K562 (cell line): ENCODE data around the gene CIAO3. TPM values are rescaled to one million over a fixed set of nuclear protein-coding genes. Genes with fewer than 3 reads are reported as not detected.
A peak's percentile ranks its signal among the peaks of the same experiment; 100 is the strongest.

Experiments used
- CBFB ChIP-seq: sonication (generic); formaldehyde crosslinking; IDR thresholded peaks from 2 replicates; pipeline ENCODE4 v1.4.0; 2020; ENCODE audit warnings: mild to moderate bottlenecking, missing genetic modification reagents
- CEBPB ChIP-seq: fragments of 450-650 bp; IDR thresholded peaks from 2 replicates; pipeline ENCODE4 v1.6.1; 2016; ENCODE audit warnings: missing genetic modification characterization, missing compliant biosample characterization
- CHD2 ChIP-seq: IDR thresholded peaks from 2 replicates; pipeline ENCODE4 v1.6.1; 2011; ENCODE audit warnings: low read depth, low read length
- ELF2 ChIP-seq: fragments of 250-450 bp; sonication (Bioruptor Pico); IDR thresholded peaks from 2 replicates; pipeline ENCODE4 v1.5.0; 2021; ENCODE audit warnings: mild to moderate bottlenecking
- HEY1 ChIP-seq: fragments of 250-450 bp; sonication (Bioruptor Pico); IDR thresholded peaks from 2 replicates; pipeline ENCODE4 v1.5.0; 2020; ENCODE audit warnings: mild to moderate bottlenecking, moderate library complexity, borderline replicate concordance
- HMG20A ChIP-seq: fragments of 450-650 bp; formaldehyde crosslinking; conservative IDR thresholded peaks from 2 replicates; pipeline ENCODE4 v1.4.0; 2020; ENCODE audit warnings: mild to moderate bottlenecking, mixed read lengths
- LCOR ChIP-seq: sonication (generic); formaldehyde crosslinking; IDR thresholded peaks from 2 replicates; pipeline ENCODE4 v1.8.0; 2022; ENCODE audit warnings: mild to moderate bottlenecking, missing genetic modification reagents
- MCM2 ChIP-seq: fragments of 450-650 bp; IDR thresholded peaks from 2 replicates; pipeline ENCODE4 v1.6.1; 2017; ENCODE audit warnings: low read depth, mild to moderate bottlenecking
- MECOM ChIP-seq: fragments of 250-450 bp; sonication (Bioruptor Pico); IDR thresholded peaks from 2 replicates; pipeline ENCODE4 v1.8.0; 2022; ENCODE audit warnings: inconsistent platforms
- NCOR1 ChIP-seq: fragments of 450-650 bp; IDR thresholded peaks from 2 replicates; pipeline ENCODE4 v1.6.1; 2016; ENCODE audit warnings: mild to moderate bottlenecking, moderate library complexity
- POLR2G ChIP-seq: fragments of 200-400 bp; formaldehyde crosslinking; IDR thresholded peaks from 2 replicates; pipeline ENCODE4 v1.6.1; 2017; ENCODE audit warnings: low read depth, mild to moderate bottlenecking, antibody characterized with exemption, low read length, moderate library complexity
- PTTG1 ChIP-seq: fragments of 450-650 bp; IDR thresholded peaks from 2 replicates; pipeline ENCODE4 v1.6.1; 2016; ENCODE audit warnings: low read depth, mild to moderate bottlenecking, missing genetic modification characterization, missing compliant biosample characterization
- RAD21 ChIP-seq, 2 experiments: fragments of 250-450 bp in 1 of 2; fragments of 450-650 bp in 1 of 2; sonication (Bioruptor Pico) in 1 of 2; formaldehyde crosslinking in 1 of 2; IDR thresholded peaks in 1 of 2; conservative IDR thresholded peaks in 1 of 2; 2 replicates each; pipeline versions ENCODE4 v1.4.0 to v1.8.0; 2020 to 2022; ENCODE audit warnings: mild to moderate bottlenecking in 2 of 2, moderate library complexity in 1 of 2
- RBBP5 ChIP-seq: fragments of 200-600 bp; sonication (generic); IDR thresholded peaks from 2 replicates; pipeline ENCODE4 v1.6.1; 2012; ENCODE audit warnings: borderline replicate concordance, mild to moderate bottlenecking, low read length, control low read depth, inconsistent platforms; ENCODE audit not compliant: insufficient read depth, poor library complexity, severe bottlenecking
- SAFB ChIP-seq: fragments of 200-400 bp; formaldehyde crosslinking; IDR thresholded peaks from 2 replicates; pipeline ENCODE4 v1.6.1; 2017; ENCODE audit warnings: low read depth, low read length, borderline replicate concordance
- SAP30 ChIP-seq: fragments of 200-600 bp; sonication (generic); IDR thresholded peaks from 2 replicates; pipeline ENCODE4 v1.6.1; 2012; ENCODE audit warnings: borderline replicate concordance, low read depth, mild to moderate bottlenecking, moderate library complexity, low read length, control low read depth, inconsistent platforms; ENCODE audit not compliant: insufficient read depth, poor library complexity, severe bottlenecking
- TEAD2 ChIP-seq: fragments of 450-650 bp; IDR thresholded peaks from 2 replicates; pipeline ENCODE4 v1.6.1; 2016; ENCODE audit warnings: missing genetic modification characterization, control low read depth, missing compliant biosample characterization
- ZKSCAN1 ChIP-seq: fragments of 150-350 bp; IDR thresholded peaks from 2 replicates; pipeline ENCODE4 v1.6.1; 2016; ENCODE audit warnings: low read depth, low read length
- ZNF217 ChIP-seq: sonication (generic); formaldehyde crosslinking; IDR thresholded peaks from 2 replicates; pipeline ENCODE4 v1.8.0; 2022; ENCODE audit warnings: mild to moderate bottlenecking, missing genetic modification reagents
- ZNF347 ChIP-seq: fragments of 450-650 bp; formaldehyde crosslinking; IDR thresholded peaks from 2 replicates; pipeline ENCODE4 v1.4.0; 2020; ENCODE audit warnings: low read depth, mild to moderate bottlenecking, moderate library complexity
- ZNF79 ChIP-seq: fragments of 250-450 bp; sonication (Bioruptor Pico); IDR thresholded peaks from 2 replicates; pipeline ENCODE4 v1.4.0; 2020; ENCODE audit warnings: low read depth, mild to moderate bottlenecking, moderate library complexity
- polyA plus RNA-seq, 8 experiments: library from polyadenylated mRNA; depleted of rRNA in 4 of 8; stranded (reverse) in 5 of 8; unstranded in 3 of 8; fragments of >200 nt; fragmentation: Nextera tagmentation in 2 of 8; fragmentation: Illumina TruSeq in 1 of 8; extraction: Ambion mirVana in 2 of 8; extraction: Trizol in 1 of 8; gene quantifications; 2 replicates each; pipeline versions ENCODE4 v1.2.1 to v1.2.3, GENCODE V29; 2011 to 2014; ENCODE audit warnings: inconsistent platforms in 1 of 8, missing spikeins in 1 of 8
- total RNA-seq, 7 experiments: library from RNA; depleted of rRNA in 6 of 7; stranded (reverse); fragments of >200 nt in 6 of 7; fragmentation: Illumina TruSeq in 2 of 7; extraction: Trizol in 2 of 7; gene quantifications; 2 replicates each; pipeline versions ENCODE4 v1.2.1 to v1.2.3, GENCODE V29; 2011 to 2021; ENCODE audit warnings: low replicate concordance in 1 of 7
- TF ChIP-seq, protein P1 (sequence below): fragments of 450-650 bp; IDR thresholded peaks from 2 replicates; pipeline ENCODE4 v1.6.1; 2014; ENCODE audit warnings: low read depth, mild to moderate bottlenecking, moderate library complexity, borderline replicate concordance
- TF ChIP-seq, protein P2 (sequence below): fragments of 250-450 bp; sonication (Bioruptor Pico); IDR thresholded peaks from 2 replicates; pipeline ENCODE4 v1.9.0; 2021; ENCODE audit warnings: mild to moderate bottlenecking
- TF ChIP-seq, protein P3 (sequence below): sonication (generic); formaldehyde crosslinking; IDR thresholded peaks from 2 replicates; pipeline ENCODE4 v1.8.0; 2023; ENCODE audit warnings: mild to moderate bottlenecking, missing genetic modification reagents

CIAO3 gene
- total and polyA plus RNA-seq, 9 of the 15 experiments (the other 6 are each of a cell fraction or from before 2014, with no cell fraction given), result 2.2 to 35.6 (median 18.7) TPM

DNA sequence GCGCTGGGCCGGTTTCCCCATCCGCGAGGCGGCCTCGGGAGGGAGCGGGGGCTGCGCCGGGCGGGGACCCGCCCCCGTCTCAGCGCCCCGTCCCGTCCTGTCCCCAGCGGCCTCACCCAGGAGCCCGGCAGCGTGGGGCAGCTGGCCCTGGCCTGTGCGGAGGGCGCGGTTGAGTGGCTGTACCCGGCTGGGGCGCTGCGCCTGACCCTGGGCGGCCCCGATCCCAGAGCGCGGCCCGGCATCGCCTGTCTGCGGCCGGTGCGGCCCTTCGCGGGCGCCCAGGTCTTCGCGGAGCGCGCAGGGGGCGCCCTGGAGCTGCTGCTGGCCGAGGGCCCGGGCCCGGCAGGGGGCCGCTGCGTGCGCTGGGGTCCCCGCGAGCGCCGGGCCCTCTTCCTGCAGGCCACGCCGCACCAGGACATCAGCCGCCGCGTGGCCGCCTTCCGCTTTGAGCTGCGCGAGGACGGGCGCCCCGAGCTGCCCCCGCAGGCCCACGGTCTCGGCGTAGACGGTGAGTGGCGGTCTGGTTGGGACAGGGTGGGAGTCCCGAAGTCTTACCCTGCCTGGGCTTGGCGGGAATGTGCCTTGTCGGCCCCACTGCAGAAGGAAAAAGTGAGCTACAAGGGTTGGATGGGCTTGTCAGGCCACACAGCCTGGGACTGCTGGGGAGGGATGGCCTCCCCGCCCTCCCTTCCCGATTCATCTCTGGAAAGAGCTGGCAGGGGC lies 25.2 kb downstream of the CIAO3 start (continued):
- TF ChIP-seq HMG20A, result no peak
- TF ChIP-seq MCM2, result no peak
- no peak for TF ChIP-seq ELF2 (CRISPR knock-in tag)
- no peak for TF ChIP-seq CHD2
- TF ChIP-seq ZNF79 (CRISPR knock-in tag), result no peak
- TF ChIP-seq SAP30, result peak; percentile 67
- no peak for TF ChIP-seq TEAD2 (tag)
- TF ChIP-seq LCOR (CRISPR knock-in tag), result no peak
- TF ChIP-seq PTTG1 (tag), result no peak
- TF ChIP-seq HEY1 (CRISPR knock-in tag), result no peak
- peak; percentile 27 for TF ChIP-seq RBBP5
- TF ChIP-seq RAD21 (CRISPR knock-in tag; conservative IDR thresholded peaks at IDR 0.05 in 1 of 2, IDR thresholded peaks at IDR 0.05 in 1 of 2), result peak in 1 of 2 experiments; percentile 59; a peak in 2 of 4 replicates
- TF ChIP-seq SAFB, result 0 out of 2 replicates have a peak, but pooled peaks have one; percentile 67
- TF ChIP-seq NCOR1, result no peak
- TF ChIP-seq, protein P1, sequence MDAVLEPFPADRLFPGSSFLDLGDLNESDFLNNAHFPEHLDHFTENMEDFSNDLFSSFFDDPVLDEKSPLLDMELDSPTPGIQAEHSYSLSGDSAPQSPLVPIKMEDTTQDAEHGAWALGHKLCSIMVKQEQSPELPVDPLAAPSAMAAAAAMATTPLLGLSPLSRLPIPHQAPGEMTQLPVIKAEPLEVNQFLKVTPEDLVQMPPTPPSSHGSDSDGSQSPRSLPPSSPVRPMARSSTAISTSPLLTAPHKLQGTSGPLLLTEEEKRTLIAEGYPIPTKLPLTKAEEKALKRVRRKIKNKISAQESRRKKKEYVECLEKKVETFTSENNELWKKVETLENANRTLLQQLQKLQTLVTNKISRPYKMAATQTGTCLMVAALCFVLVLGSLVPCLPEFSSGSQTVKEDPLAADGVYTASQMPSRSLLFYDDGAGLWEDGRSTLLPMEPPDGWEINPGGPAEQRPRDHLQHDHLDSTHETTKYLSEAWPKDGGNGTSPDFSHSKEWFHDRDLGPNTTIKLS, result no peak
- peak; percentile 56 for TF ChIP-seq POLR2G
- TF ChIP-seq, protein P2, sequence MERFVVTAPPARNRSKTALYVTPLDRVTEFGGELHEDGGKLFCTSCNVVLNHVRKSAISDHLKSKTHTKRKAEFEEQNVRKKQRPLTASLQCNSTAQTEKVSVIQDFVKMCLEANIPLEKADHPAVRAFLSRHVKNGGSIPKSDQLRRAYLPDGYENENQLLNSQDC, result no peak
- TF ChIP-seq ZNF347 (CRISPR knock-in tag), result no peak
- no peak for TF ChIP-seq CBFB (CRISPR knock-in tag)
- no peak for TF ChIP-seq CEBPB (tag)
- TF ChIP-seq ZNF217 (CRISPR knock-in tag), result no peak
- TF ChIP-seq MECOM (CRISPR knock-in tag), result no peak
- TF ChIP-seq, protein P3, sequence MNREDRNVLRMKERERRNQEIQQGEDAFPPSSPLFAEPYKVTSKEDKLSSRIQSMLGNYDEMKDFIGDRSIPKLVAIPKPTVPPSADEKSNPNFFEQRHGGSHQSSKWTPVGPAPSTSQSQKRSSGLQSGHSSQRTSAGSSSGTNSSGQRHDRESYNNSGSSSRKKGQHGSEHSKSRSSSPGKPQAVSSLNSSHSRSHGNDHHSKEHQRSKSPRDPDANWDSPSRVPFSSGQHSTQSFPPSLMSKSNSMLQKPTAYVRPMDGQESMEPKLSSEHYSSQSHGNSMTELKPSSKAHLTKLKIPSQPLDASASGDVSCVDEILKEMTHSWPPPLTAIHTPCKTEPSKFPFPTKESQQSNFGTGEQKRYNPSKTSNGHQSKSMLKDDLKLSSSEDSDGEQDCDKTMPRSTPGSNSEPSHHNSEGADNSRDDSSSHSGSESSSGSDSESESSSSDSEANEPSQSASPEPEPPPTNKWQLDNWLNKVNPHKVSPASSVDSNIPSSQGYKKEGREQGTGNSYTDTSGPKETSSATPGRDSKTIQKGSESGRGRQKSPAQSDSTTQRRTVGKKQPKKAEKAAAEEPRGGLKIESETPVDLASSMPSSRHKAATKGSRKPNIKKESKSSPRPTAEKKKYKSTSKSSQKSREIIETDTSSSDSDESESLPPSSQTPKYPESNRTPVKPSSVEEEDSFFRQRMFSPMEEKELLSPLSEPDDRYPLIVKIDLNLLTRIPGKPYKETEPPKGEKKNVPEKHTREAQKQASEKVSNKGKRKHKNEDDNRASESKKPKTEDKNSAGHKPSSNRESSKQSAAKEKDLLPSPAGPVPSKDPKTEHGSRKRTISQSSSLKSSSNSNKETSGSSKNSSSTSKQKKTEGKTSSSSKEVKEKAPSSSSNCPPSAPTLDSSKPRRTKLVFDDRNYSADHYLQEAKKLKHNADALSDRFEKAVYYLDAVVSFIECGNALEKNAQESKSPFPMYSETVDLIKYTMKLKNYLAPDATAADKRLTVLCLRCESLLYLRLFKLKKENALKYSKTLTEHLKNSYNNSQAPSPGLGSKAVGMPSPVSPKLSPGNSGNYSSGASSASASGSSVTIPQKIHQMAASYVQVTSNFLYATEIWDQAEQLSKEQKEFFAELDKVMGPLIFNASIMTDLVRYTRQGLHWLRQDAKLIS (CRISPR knock-in tag), result no peak
- no peak for TF ChIP-seq ZKSCAN1
